ENCODE measurements around the gene ZNF678. TPM values are rescaled to one million over a fixed set of nuclear protein-coding genes. Genes with fewer than 3 reads are reported as not detected.

Gene ZNF678
- polyA plus RNA-seq, 2 of the 4 experiments (the other 2 are of a cell fraction), result 3.5 to 6.9 TPM

GRCh38 chr1:227562037-227562436 is 1.3 kb upstream of the ZNF678 start:
- ATAC-seq (no peak), DNase-seq (ENCODE audit: low read depth in 1 of 2, low spot score in 1 of 2) (no peak), FAIRE-seq (no peak)
- H3K4me1 ChIP-seq, result no peaks in the 10 kb centered on the region
- no peak overlapping the region for H3K4me2 ChIP-seq
- POLR2A ChIA-PET, result no interaction called here
- H3K27ac ChIP-seq, result no peak overlapping the region
- CTCF ChIA-PET, result interaction anchor here (3.4 kb wide), 1 partner anchor 19 kb away, joined by 14 read pairs; no protein-coding TSS in a partner anchor
- 67% methylated on average over 6 of the region's 6 CpGs for WGBS (ENCODE audit: missing lambda C conversion rate)
- H3K9me3 ChIP-seq, result peaks cover 46% of the 10 kb centered on the region
- no peak overlapping the region for H3K4me3 ChIP-seq
- TF ChIP-seq ESRRA (IDR thresholded peaks at IDR 0.05; ENCODE audit: borderline replicate concordance, low read length) (no peak), RNF2 (IDR thresholded peaks at IDR 0.05; ENCODE audit: borderline replicate concordance, low read depth) (no peak), BHLHE40 (IDR thresholded peaks at IDR 0.05; ENCODE audit: low read depth, low read length) (no peak), RCOR1 (IDR thresholded peaks at IDR 0.05; ENCODE audit: low read depth, low read length) (no peak)

- Histone ChIP-seq H3K4me2 (0 out of 3 replicates have a peak overlapping the region, but pooled peaks have one; percentile 76), H3K27ac (peak overlapping the region; percentile 93; a peak in 5 of 6 replicates), H3K9me3 (peaks cover 47% of the 10 kb centered on the region), H3K4me3 (peak overlapping the region; percentile 61), H3K4me1 (no peaks in the 10 kb centered on the region)
- 93% methylated on average over 10 of the region's 10 CpGs for WGBS (ENCODE audit: missing lambda C conversion rate)
- FAIRE-seq, result no peak
- no peak for DNase-seq (ENCODE audit: low read depth in 1 of 2, low spot score in 1 of 2)
- 0 out of 6 replicates have a peak, but pooled peaks of 1 of the 2 experiments have one; percentile 5 for ATAC-seq
- POLR2A ChIA-PET, result interaction anchor here (0.7 to 1.6 kb wide), 3 partner anchors 17 to 182 kb away, joined by 4 to 6 read pairs (median 5); no protein-coding TSS in a partner anchor
- CTCF ChIA-PET, result interaction anchor here (1.2 to 3.4 kb wide), 2 partner anchors 18 to 20 kb away, joined by 4 to 14 read pairs; no protein-coding TSS in a partner anchor
- no peak for TF ChIP-seq NPAS2 (CRISPR knock-in tag; IDR thresholded peaks at IDR 0.05; ENCODE audit: borderline replicate concordance)
- no peak for TF ChIP-seq HOXB13 (CRISPR knock-in tag; IDR thresholded peaks at IDR 0.05; ENCODE audit: low read depth)
- TF ChIP-seq FOSL2 (IDR thresholded peaks at IDR 0.05), result no peak
- no peak for TF ChIP-seq FOSL2 (CRISPR knock-in tag; IDR thresholded peaks at IDR 0.05)
- no peak for TF ChIP-seq E2F6 (IDR thresholded peaks at IDR 0.05; ENCODE audit: borderline replicate concordance, low read depth)
- TF ChIP-seq SREBF2 (IDR thresholded peaks at IDR 0.05), result no peak
- TF ChIP-seq NR3C1 (IDR thresholded peaks at IDR 0.05), result no peak
- no peak for TF ChIP-seq RAD21 (conservative IDR thresholded peaks at IDR 0.05 in 1 of 2, IDR thresholded peaks at IDR 0.05 in 1 of 2)
- no peak for TF ChIP-seq CHD2 (IDR thresholded peaks at IDR 0.05; ENCODE audit: low read length, partially characterized antibody)
- TF ChIP-seq JUNB (IDR thresholded peaks at IDR 0.05), result no peak
- TF ChIP-seq USF2 (IDR thresholded peaks at IDR 0.05), result no peak
Observed at GRCh38 chr1:227562933-227563323, 428 bp upstream of the ZNF678 start.

- WGBS (ENCODE audit: missing lambda C conversion rate), result 87% methylated on average over 4 of the region's 4 CpGs
- TF ChIP-seq FOSB (CRISPR knock-in tag; IDR thresholded peaks at IDR 0.05) (no peak), NFE2L2 (conservative IDR thresholded peaks at IDR 0.05; ENCODE audit: low read length) (no peak), E2F6 (IDR thresholded peaks at IDR 0.05; ENCODE audit: borderline replicate concordance, low read depth) (no peak), HES2 (IDR thresholded peaks at IDR 0.05) (no peak), REST (IDR thresholded peaks at IDR 0.05) (no peak), RAD21 (conservative IDR thresholded peaks at IDR 0.05 in 1 of 2, IDR thresholded peaks at IDR 0.05 in 1 of 2) (no peak), MAX (IDR thresholded peaks at IDR 0.05) (no peak), HDAC2 (IDR thresholded peaks at IDR 0.05) (no peak), SMC3 (IDR thresholded peaks at IDR 0.05) (no peak), RCOR1 (IDR thresholded peaks at IDR 0.05; ENCODE audit: low read depth, low read length) (no peak), TFCP2L1 (CRISPR knock-in tag; IDR thresholded peaks at IDR 0.05) (no peak)
- Histone ChIP-seq H3K4me2 (no peak overlapping the region), H3K4me1 (no peaks in the 10 kb centered on the region), H3K27ac (no peak overlapping the region), H3K9me3 (peaks cover 36% of the 10 kb centered on the region), H3K4me3 (no peak overlapping the region)
- CTCF ChIA-PET, result no interaction called here
- FAIRE-seq (no peak), ATAC-seq (no peak), DNase-seq (ENCODE audit: low read depth in 1 of 2, low spot score in 1 of 2) (no peak)
- POLR2A ChIA-PET, result no interaction called here
Observed at GRCh38 chr1:227567256-227567655, 3.9 kb downstream of the ZNF678 start.
